Middle frontal gyrus (tissue), 1 donor: Measurements from ENCODE around the gene NOL9.
"Not testable (repeated sequence)": the region's sequence is repeated elsewhere in the genome, so short reads cannot be mapped to it uniquely, and the experiment has no call there.

Experiments used
- DNase-seq: peaks from one replicate; pipeline ENCODE4 v3.0.0-alpha.2; 2015; ENCODE audit warnings: low spot score; ENCODE audit errors: extremely low spot score

The NOL9 gene

DNA sequence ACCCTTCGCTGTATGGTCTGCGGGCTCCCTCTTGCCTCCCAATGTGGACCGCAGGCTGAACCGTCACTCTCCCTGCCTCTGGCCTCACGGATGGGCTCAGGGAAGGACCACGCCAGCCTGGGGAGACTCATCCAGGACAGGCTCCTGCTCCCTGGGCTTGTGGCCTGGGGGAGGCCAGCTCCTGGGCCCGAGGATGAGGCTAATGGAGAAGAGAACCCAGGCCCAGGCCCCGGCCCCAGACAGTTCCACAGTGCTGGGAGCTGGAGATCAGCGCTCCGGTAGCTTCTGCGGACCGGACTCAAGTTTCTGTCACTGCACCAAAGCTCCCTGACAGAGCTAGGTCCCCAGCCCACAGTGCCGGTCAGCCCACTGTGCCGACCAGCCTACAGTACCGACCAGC, 49.4 kb downstream of the NOL9 start:
- DNase-seq = no peak

DNA sequence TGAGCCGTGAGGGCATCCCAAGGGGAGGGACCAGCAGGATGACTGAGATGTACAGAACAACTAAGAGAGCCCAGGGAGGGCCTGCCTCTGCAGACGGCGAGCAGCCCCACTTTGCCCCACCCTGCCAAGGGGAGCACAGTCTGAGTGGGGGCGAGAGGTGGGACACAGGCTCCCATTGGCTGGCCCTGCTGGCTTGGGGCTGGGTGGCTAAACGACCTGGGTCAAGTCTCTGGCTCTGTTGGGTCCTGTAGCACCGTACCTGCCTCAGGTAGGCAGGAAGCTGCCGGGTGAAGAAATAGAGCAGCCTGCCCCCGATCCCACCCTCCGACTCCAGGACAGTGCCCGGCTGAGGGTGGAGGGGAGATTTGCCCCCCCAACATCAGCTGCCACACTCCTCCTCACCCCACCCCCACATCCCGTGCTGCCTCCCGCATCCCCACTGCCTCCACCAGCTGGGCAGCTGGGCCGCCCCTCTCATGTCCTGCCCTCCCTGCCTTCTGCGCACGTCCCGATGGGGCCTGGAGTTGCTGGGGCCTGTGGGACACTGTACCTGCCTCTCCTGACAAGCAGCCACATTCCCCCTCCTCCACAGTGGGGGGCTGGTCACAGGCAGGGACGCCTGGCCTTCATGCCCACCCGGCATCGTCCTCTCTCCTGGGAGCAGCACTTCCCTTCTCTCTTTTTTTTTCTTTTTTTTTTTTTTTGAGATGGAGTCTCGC, 50.3 kb downstream of the NOL9 start:
- no peak for DNase-seq

DNA sequence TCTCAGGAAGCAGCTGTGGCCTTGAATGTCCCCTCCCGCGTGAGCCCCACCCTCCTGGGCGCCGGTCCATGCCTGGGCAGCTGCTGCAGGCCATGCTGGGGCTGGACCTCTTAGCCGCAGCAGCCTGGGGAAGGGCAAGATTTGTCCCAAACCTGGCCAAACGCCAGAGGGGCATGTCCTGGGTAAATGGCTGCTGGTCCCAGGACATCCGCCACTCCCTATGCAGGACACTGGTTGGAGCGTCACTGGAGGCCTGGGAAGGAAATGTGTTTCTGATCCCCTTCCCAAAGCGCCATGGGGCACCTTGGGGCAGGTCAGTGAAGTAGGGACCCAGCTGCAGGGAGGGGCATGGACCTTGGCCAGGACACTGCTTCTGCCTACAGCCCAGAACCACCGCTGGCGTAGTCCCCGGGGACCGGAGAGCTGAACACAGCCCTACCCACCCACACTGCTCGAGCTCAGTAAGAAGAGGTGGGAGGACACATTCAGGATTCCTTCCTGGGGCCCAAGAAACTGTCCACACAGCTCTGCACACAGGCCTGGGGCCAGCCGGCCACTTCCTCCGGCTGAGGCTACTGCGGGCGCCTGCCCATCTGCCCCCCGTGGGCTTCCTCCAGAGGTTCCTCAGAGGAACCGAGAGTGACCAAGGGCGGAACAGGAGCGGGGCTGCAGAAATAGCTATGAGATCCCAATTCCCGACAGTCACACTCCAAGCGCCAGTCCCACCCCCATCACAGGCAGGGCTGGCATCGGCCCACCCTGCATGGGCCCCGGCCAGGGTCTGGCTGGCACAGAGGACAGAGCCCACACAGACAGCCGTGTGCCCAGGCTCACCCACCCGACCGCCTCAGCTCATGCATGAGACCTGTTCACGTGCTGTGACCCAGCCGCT, 52.1 kb downstream of the NOL9 start:
- peak; percentile 29 for DNase-seq

- DNase-seq = no peak
Observed at GRCh38 chr1:6501279-6501813, 53.0 kb downstream of the NOL9 start.

GRCh38 chr1:6500544-6501278, 53.6 kb downstream of the NOL9 start:
- DNase-seq = no peak

DNA sequence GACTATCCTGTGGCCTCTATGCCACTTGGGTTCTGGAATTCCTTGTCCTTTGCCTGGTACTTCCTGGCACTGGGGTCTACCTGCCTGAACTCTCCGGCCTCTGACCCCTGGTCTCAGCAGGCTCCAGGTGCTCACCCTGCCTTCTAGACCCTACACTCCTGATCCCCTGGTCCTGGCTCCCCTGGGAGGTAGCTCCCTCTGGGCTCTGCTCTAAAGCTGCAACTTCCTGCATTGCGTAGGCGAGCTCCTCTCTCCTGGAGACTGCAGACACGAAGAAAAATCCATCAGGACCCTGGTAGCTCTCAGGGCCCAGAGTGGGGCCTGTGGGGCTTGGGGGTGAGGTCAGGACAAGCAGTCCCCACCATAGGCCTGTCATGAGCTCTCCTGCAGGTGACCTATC, 55.0 kb downstream of the NOL9 start:
- DNase-seq = peak; percentile 22

GRCh38 chr1:6498576-6499111, 55.7 kb downstream of the NOL9 start:
- no peak for DNase-seq

GRCh38 chr1:6497867-6498575, 56.3 kb downstream of the NOL9 start:
- DNase-seq = no peak

DNA sequence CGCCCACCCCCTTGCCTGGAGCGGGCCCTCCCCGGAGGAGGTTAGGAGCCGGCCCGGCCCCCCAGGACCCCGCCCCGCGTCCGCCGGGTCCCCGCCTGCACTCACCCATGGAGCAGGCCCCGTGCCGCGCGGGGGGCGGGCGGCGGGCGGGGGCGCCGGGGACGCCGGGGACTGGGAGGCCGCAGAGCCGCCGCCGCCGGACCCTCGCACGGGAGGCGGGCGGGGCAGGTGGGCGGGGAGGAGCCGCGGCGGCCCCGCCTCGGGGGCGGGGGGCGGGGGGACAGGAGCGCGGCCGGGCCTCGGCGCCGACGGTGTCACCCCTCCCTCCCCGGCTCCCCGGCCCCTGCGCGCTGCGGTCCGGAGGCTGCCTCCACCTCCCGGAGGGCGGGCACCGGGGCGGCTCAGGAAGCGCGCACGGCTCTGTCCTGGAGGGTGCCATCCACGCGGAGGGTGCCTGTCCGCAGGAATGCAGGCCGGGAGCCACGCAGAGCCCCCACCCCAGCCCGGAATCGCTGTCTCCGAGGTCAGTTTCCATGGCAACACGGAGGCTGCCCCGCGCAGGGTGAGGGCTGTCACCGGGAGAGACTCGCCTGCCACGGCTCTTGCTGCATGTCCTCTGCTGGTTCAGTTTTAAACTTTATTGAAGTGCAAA, 57.0 kb downstream of the NOL9 start:
- no peak for DNase-seq

DNA sequence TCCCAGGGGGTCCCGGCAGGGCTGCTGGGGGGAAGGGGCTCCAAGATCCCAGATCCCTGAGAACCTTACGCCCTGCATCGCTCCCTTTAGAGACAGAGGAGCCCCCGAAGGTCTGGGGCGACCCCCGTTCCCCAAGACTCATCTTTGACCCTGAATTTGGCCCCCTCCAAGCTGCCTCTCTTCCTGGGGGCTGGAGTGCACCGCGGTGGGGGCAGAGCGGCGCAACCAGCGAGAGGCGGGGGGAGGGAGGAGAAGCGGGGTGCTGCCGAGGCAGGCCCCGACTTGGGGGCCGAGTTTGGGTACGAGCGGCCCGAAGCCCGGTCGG, 57.5 kb downstream of the NOL9 start:
- no peak for DNase-seq

DNA sequence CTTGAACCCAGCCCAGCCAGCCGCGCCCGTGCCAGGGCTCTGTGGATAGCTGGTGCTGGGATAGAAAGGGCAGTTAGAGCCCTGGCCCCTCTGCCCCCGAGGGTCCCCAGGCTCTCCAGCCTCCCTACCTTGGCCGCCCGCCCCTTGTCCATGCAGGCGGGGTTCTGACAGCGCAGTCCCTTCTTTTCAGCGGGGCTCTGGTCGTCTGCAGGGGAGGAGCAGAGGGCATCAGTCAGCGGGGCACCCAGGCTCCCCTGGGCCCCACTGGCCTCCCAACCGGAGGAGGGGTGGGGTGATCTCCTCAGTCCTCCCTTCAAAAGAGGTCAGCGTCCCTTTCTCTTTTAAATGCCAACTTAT, 58.0 kb downstream of the NOL9 start:
- DNase-seq = no peak

GRCh38 chr1:6495540-6496364, 58.6 kb downstream of the NOL9 start:
- no peak for DNase-seq

- DNase-seq = no peak
Observed at GRCh38 chr1:6495041-6495441, 59.3 kb downstream of the NOL9 start.

- no peak for DNase-seq
Observed at GRCh38 chr1:6494627-6495026, 59.7 kb downstream of the NOL9 start.

DNA sequence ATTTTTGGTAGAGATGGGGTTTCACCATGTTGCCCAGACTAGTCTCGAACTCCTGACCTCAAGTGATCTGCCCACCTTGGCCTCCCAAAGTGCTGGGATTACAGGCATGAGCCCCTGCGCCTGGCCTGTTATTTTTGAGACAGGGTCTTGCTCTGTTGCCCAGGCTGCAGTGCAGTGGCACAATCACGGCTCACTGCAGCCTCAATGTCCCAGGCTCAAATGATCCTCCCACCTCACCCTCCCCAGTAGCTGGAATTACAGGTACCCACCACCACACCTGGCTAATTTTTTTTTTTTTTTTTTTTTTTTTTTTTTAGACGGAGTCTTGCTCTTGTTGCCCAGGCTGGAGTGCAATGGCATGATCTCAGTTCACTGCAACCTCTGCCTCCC, 60.5 kb downstream of the NOL9 start:
- not testable (repeated sequence) for DNase-seq

GRCh38 chr1:6491966-6492365, 62.3 kb downstream of the NOL9 start:
- DNase-seq = no peak

GRCh38 chr1:6491480-6491962, 62.8 kb downstream of the NOL9 start, which contains the start of gene PLEKHG5:
Gene PLEKHG5 (minus strand): TSS chr1:6491667. CDS start chr1:6477571, 14,096 bp downstream.
- no peak for DNase-seq

GRCh38 chr1:6491081-6491449, 63.2 kb downstream of the NOL9 start:
- DNase-seq = no peak
